ENCODE measurements around the gene MEST. TPM values are rescaled to one million over a fixed set of nuclear protein-coding genes. Genes with fewer than 3 reads are reported as not detected.
"Not testable (repeated sequence)": the region's sequence is repeated elsewhere in the genome, so short reads cannot be mapped to it uniquely, and the experiment has no call there.

The MEST gene
- polyA plus RNA-seq (ENCODE audit: insufficient read length in 4 of 4), result 1,000 to 10,000 TPM in 1 of 4 donors, 100 to 1,000 TPM in 3; 647 to 1,335 (median 819) TPM

GRCh38 chr7:130491841-130492522 lies at the start of gene MEST:
Gene MEST, plus strand, starts transcription at chr7:130492085. Its CDS starts 229 bp downstream, at chr7:130492314.
- DNase-seq (ENCODE audit: low read depth in 4 of 4, low spot score in 3 of 4), result no peak

GRCh38 chr7:130442601-130443000 lies 49.3 kb upstream of the MEST start:
- no peak for DNase-seq (ENCODE audit: low read depth in 4 of 4, low spot score in 3 of 4)

GRCh38 chr7:130444234-130444633 lies 47.7 kb upstream of the MEST start:
- no peak for DNase-seq (ENCODE audit: low read depth in 4 of 4, low spot score in 3 of 4)

- DNase-seq (ENCODE audit: low read depth in 4 of 4, low spot score in 3 of 4), result no peak
Observed at GRCh38 chr7:130444751-130445407, 47.0 kb upstream of the MEST start.

- DNase-seq (ENCODE audit: low read depth in 4 of 4, low spot score in 3 of 4), result no peak
Observed at GRCh38 chr7:130446259-130446658, 45.6 kb upstream of the MEST start.

- not testable (repeated sequence) for DNase-seq (ENCODE audit: low read depth in 4 of 4, low spot score in 3 of 4)
Observed at GRCh38 chr7:130451344-130451743, 40.5 kb upstream of the MEST start.

- no peak for DNase-seq (ENCODE audit: low read depth in 4 of 4, low spot score in 3 of 4)
Observed at GRCh38 chr7:130452951-130453350, 38.9 kb upstream of the MEST start.

- no peak for DNase-seq (ENCODE audit: low read depth in 4 of 4, low spot score in 3 of 4)
Observed at GRCh38 chr7:130454959-130455358, 36.9 kb upstream of the MEST start.

- DNase-seq (ENCODE audit: low read depth in 4 of 4, low spot score in 3 of 4), result no peak
Observed at GRCh38 chr7:130458257-130458656, 33.6 kb upstream of the MEST start.

- DNase-seq (ENCODE audit: low read depth in 4 of 4, low spot score in 3 of 4), result no peak
Observed at GRCh38 chr7:130461272-130461671, 30.6 kb upstream of the MEST start.

GRCh38 chr7:130463553-130464434 lies 28.1 kb upstream of the MEST start:
- DNase-seq (ENCODE audit: low read depth in 4 of 4, low spot score in 3 of 4), result no peak

GRCh38 chr7:130468612-130469011 lies 23.3 kb upstream of the MEST start:
- no peak for DNase-seq (ENCODE audit: low read depth in 4 of 4, low spot score in 3 of 4)

- DNase-seq (ENCODE audit: low read depth in 4 of 4, low spot score in 3 of 4), result no peak
Observed at GRCh38 chr7:130471974-130472373, 19.9 kb upstream of the MEST start.

GRCh38 chr7:130473289-130473688 lies 18.6 kb upstream of the MEST start:
- no peak for DNase-seq (ENCODE audit: low read depth in 4 of 4, low spot score in 3 of 4)

GRCh38 chr7:130473876-130474275 lies 18.0 kb upstream of the MEST start:
- DNase-seq (ENCODE audit: low read depth in 4 of 4, low spot score in 3 of 4), result no peak

- no peak for DNase-seq (ENCODE audit: low read depth in 4 of 4, low spot score in 3 of 4)
Observed at GRCh38 chr7:130475776-130476175, 16.1 kb upstream of the MEST start.

GRCh38 chr7:130476297-130477150 lies 15.4 kb upstream of the MEST start:
- no peak for DNase-seq (ENCODE audit: low read depth in 4 of 4, low spot score in 3 of 4)

- no peak for DNase-seq (ENCODE audit: low read depth in 4 of 4, low spot score in 3 of 4)
Observed at GRCh38 chr7:130478991-130479390, 12.9 kb upstream of the MEST start.

GRCh38 chr7:130479716-130480400 lies 12.0 kb upstream of the MEST start:
- no peak for DNase-seq (ENCODE audit: low read depth in 4 of 4, low spot score in 3 of 4)

- DNase-seq (ENCODE audit: low read depth in 4 of 4, low spot score in 3 of 4), result no peak
Observed at GRCh38 chr7:130481898-130482297, 10.0 kb upstream of the MEST start.
